AG08396 (cell line): Measurements from ENCODE around the gene ZSWIM7.
A peak's percentile ranks its signal among the peaks of the same experiment; 100 is the strongest.

Experiments used
- DNase-seq: peaks from one replicate; pipeline ENCODE4 v3.0.0; 2012; ENCODE audit warnings: low spot score, mixed read lengths

The ZSWIM7 gene

GRCh38 chr17:15999141-15999973 lies at the start of gene ZSWIM7, which contains the start of gene TTC19:
ZSWIM7 (minus strand) TSS chr17:15999704; CDS start chr17:15999594, 110 bp downstream.
TTC19 (plus strand) TSS chr17:15999824; CDS start chr17:15999849, 25 bp downstream.
- peak; percentile 98 for DNase-seq

GRCh38 chr17:16048811-16049449 lies 49.4 kb upstream of the ZSWIM7 start:
- no peak for DNase-seq

- DNase-seq, result no peak
Observed at GRCh38 chr17:16046966-16047365, 47.5 kb upstream of the ZSWIM7 start.

GRCh38 chr17:16044487-16044886 lies 45.0 kb upstream of the ZSWIM7 start:
- DNase-seq, result no peak

GRCh38 chr17:16040710-16041251 lies 41.3 kb upstream of the ZSWIM7 start:
- DNase-seq, result peak; percentile 56

- no peak for DNase-seq
Observed at GRCh38 chr17:16037636-16038035, 38.1 kb upstream of the ZSWIM7 start.

- DNase-seq, result no peak
Observed at GRCh38 chr17:16036261-16036660, 36.8 kb upstream of the ZSWIM7 start.

- DNase-seq, result no peak
Observed at GRCh38 chr17:16033729-16034349, 34.3 kb upstream of the ZSWIM7 start.

- peak; percentile 73 for DNase-seq
Observed at GRCh38 chr17:16027708-16028584, 28.4 kb upstream of the ZSWIM7 start.

GRCh38 chr17:16026895-16027294 lies 27.4 kb upstream of the ZSWIM7 start:
- no peak for DNase-seq

GRCh38 chr17:16025202-16025601 lies 25.7 kb upstream of the ZSWIM7 start:
- no peak for DNase-seq

- no peak for DNase-seq
Observed at GRCh38 chr17:16023881-16024280, 24.4 kb upstream of the ZSWIM7 start.

- no peak for DNase-seq
Observed at GRCh38 chr17:16019347-16019746, 19.8 kb upstream of the ZSWIM7 start.

- DNase-seq, result peak; percentile 49
Observed at GRCh38 chr17:16013943-16014407, 14.5 kb upstream of the ZSWIM7 start.

GRCh38 chr17:16007439-16007838 lies 7.9 kb upstream of the ZSWIM7 start:
- no peak for DNase-seq

- no peak for DNase-seq
Observed at GRCh38 chr17:16005636-16006035, 6.1 kb upstream of the ZSWIM7 start.

GRCh38 chr17:16003841-16004240 lies 4.3 kb upstream of the ZSWIM7 start:
- no peak for DNase-seq

GRCh38 chr17:16002708-16003260 lies 3.3 kb upstream of the ZSWIM7 start:
- no peak for DNase-seq

GRCh38 chr17:16001226-16001897 lies 1.9 kb upstream of the ZSWIM7 start:
- no peak for DNase-seq

- peak; percentile 57 for DNase-seq
Observed at GRCh38 chr17:15999974-16000827, 697 bp upstream of the ZSWIM7 start.
